ENCODE data around the gene NUAK1.

DNA sequence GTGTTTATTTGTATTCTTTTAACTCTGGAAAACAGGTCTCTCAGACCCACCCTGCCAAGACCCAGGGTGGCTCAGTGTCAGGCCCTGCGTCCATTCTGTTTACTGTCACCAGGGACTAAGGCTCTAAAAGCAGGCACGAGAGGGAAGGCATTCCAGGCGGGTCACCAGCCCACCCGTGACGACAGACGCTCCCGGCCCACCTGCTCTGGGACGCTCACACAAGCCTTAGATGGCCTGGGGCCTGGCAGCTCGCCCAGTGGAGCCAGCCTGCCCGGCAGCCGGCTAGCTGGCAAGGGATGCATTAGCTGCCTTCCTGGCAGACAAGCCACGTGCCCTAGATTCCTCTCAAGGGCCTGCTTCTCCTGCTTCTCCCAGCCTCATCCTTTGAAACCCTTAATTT, 9.2 kb upstream of the NUAK1 start:
- TF ChIP-seq EZH2 (IDR thresholded peaks at IDR 0.05; ENCODE audit: insufficient read depth, poor library complexity, severe bottlenecking) = no peak
- no peak for TF ChIP-seq EZH2phosphoT487 (IDR thresholded peaks at IDR 0.05; ENCODE audit: insufficient read depth, low read depth)

Measured in GM23248 (cell line).